SK-MEL-5 (cell line): ENCODE data around the gene MEGF6. TPM values are rescaled to one million over a fixed set of nuclear protein-coding genes. Genes with fewer than 3 reads are reported as not detected.

ENCODE experiments used
- DNase-seq: peaks from one replicate; pipeline ENCODE4 v3.0.0-alpha.2; 2016; ENCODE audit warnings: low read depth, low spot score
- in situ Hi-C: cut with HindIII; loops from 2 replicates; pipeline ENCODE4 v1.10.0; 2016; ENCODE audit warnings: low sequenced_read_pairs, high pct_unique_total_duplicates, low pct_unique_long_range_greater_than_20kb
- total RNA-seq: library from RNA; depleted of rRNA; stranded (reverse); fragments of >200 nt; shearing (Covaris generic); gene quantifications from 2 replicates; pipeline ENCODE4 v1.2.3, GENCODE V29; 2014

MEGF6 gene
- total RNA-seq, 1 experiment from 2014 or later, result 0.90 TPM

DNA sequence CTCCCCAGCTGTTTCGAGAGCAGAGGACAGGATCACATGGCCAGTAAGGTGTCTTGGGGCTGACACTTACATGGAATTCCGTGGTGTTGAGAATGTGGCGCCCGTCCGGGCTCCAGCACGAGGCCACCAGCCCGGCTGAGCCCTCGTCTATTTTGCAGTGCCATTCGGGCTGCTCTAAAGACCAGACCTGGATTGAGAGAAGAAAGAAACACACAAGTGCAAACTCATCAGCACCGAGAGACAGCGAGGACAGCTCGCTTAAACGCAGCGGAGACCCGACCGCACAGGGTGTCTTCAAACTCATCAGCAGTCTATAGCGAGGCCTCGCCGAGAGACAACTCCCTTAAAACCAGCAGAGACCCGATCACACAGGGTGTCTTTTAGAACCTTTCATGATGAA is 35.3 kb upstream of the MEGF6 start:
- DNase-seq, result no peak
- in situ Hi-C loops, result no loop called here

DNA sequence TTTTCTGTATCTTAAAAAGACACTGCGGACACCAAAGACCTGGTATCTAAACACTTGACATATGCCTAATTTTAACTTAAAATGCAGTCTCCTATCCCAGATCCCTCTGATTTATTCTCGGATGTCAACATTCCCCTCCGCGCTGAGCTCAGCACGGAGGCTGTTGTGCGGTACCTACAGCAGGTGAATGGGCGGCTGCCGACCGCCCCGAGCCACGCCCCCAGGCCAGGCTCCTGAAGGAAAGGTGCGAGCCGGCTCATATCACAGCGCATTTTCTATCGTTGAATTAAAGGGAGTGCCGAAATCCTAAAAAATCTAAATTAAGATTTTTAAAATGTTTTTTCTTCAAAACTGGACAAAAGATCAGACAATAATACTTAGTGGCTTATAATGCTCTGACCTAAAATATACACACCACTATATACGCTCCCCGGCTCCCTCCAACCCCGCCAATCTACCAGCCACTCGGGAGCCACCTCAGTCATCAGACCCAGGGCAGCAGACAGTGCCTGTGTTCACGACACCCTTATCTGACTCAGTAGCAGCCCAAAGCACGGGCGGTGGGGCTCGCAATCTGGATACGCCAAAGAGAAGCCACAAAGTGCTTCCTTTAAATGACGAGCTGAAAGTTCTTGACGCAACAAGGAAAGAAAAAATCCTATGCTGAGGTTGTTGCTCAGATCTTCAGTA is 34.5 kb upstream of the MEGF6 start:
- in situ Hi-C loops, result no loop called here
- no peak for DNase-seq

DNA sequence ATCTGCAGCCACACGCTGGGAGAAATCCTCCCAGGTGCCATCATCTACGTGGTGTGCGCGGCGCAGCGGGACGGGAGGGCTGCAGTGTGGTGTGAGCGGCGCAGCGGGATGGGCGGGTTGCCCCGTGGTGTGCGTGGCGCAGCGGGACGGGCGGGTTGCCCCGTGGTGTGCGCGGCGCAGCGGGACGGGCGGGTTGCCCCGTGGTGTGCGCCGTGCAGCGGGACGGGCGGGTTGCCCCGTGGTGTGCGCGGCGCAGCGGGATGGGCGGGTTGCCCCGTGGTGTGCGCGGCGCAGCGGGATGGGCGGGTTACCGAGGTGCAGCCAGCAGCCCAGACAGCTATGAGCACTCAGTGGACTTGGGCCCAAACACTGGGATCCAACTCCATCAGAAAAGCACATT is 33.9 kb upstream of the MEGF6 start:
- in situ Hi-C loops, result no loop called here
- DNase-seq, result no peak

GRCh38 chr1:3644273-3644672 is 33.0 kb upstream of the MEGF6 start:
- in situ Hi-C loops, result no loop called here
- no peak for DNase-seq

GRCh38 chr1:3642919-3643675 is 31.8 kb upstream of the MEGF6 start:
- in situ Hi-C loops, result no loop called here
- DNase-seq, result no peak

GRCh38 chr1:3641816-3642215 is 30.5 kb upstream of the MEGF6 start:
- DNase-seq, result no peak
- in situ Hi-C loops, result no loop called here

DNA sequence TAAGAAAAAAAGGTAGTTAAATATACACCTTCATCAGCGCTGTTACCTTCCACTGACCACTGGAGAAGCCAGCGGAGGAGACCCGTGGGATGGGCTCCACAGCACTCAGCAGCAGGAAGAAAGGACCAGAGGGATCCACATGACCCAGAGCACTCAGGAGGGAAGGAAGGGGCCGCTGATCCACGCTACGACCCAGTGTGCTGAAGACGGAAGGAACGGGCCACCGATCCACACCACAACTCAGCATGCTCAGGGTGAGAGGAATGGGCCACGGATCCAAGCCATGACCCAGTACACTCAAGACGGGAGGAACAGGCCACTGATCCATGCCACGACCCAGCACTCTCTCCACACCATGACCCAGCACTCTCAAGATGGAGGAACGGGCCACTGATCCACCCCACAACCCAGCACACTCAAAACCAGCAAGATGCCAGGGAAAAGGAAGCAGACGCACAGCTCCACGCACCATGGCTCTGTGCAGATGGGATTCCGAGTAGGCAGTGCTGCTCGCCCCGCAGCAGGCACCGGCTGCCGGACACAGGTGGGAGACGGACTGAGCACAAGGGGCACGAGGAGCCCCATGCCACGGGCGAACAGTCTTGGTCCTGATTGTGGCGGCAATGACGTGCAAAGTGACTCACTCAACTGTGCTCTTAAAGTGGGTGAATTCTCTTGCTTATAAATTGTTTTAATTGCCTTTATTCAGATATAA is 29.9 kb upstream of the MEGF6 start:
- in situ Hi-C loops, result no loop called here
- no peak for DNase-seq

DNA sequence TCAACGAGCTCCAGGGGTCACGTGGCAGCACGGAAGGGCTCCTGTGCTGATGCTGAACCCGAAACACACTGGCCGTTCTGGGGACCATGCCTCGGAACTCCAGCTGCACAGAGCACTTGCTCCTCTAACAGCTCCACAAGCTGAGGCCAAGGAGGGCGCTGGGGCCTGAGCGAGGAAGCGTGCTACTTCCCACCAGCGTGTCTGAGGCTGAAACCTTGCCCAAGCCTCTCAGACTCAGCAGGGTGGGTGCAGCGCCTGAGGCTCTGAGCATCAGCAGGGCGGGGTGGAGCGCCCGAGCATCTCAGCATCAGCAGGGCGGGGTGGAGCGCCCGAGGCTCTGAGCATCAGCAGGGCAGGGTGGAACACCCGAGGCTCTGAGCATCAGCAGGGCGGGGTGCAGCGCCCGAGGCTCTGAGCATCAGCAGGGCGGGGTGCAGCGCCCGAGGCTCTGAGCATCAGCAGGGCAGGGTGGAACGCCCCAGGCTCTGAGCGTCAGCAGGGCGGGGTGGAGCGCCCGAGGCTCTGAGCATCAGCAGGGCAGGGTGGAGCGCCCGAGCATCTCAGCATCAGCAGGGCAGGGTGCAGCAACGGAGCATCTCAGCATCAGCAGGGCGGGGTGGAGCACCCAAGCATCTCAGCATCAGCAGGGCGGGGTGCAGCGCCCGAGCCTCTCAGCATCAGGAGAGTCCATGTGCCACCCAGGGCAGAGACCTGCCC is 29.0 kb upstream of the MEGF6 start:
- DNase-seq, result no peak
- in situ Hi-C loops, result no loop called here

DNA sequence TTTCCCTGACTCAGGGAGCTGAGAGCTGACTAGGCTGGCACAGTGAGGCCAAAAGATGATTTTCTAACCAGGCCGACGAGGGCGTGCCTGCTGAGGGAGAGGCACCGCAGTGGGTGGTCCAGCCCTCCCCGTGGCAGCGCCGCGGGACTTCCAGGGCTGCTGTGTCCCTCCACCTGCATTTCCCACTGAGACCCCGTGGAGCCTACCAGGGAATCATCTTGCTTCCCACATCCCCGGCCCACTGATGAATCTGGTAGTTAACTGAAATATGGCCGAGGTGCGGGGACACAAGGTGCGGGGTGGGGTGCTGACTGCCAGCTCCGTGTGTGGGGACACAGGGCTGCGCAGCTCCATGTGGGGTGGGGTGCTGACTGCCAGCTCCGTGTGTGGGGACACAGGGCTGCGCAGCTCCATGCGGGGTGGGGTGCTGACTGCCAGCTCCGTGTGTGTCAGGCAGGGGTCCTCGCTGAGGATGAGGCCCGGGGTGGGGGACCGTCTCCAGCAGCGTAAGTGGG is 28.1 kb upstream of the MEGF6 start:
- in situ Hi-C loops, result no loop called here
- no peak for DNase-seq

DNA sequence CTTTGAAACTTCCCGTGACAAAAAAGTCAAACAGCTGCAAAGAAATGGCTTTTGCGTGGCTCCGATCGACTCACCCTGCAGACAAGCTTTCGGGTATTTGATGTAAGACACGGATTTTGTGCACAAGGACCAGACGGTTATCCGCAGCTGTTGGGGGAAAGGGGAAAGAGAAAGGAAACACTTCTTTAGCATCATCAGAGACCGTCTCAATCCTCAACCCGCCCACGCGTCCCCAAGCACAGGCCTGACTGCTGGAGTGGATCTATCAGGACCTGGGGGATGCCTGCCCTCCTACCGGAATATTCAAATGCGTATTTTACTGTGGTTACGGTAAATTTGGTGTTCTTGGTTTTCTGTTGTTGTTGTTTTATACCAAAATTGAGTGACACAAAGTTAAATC is 27.4 kb upstream of the MEGF6 start:
- DNase-seq, result no peak
- in situ Hi-C loops, result no loop called here

DNA sequence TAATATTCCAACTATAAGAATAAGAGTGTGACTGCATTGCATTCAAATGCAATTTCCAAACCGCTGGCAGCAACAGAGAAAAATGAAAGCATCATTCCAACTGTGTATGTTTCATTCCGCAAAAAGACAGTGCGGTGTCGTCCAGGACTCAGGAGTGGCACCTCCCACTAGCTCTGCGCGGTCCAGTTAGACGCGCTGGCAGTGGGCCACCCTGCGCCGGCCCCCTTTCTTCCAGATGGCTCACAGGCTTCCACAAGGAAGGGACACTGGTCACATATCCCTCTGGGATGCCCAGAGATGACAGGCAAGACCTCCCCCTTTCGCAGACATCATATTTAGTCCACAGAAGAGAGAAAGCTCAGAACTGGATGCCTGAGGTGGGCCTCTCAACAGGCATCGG is 26.7 kb upstream of the MEGF6 start:
- in situ Hi-C loops, result no loop called here
- no peak for DNase-seq

GRCh38 chr1:3636531-3636930 is 25.2 kb upstream of the MEGF6 start:
- in situ Hi-C loops, result no loop called here
- no peak for DNase-seq

- in situ Hi-C loops, result no loop called here
- DNase-seq, result no peak
These were observed 24.8 kb upstream of the MEGF6 start for GRCh38 chr1:3636080-3636479.

DNA sequence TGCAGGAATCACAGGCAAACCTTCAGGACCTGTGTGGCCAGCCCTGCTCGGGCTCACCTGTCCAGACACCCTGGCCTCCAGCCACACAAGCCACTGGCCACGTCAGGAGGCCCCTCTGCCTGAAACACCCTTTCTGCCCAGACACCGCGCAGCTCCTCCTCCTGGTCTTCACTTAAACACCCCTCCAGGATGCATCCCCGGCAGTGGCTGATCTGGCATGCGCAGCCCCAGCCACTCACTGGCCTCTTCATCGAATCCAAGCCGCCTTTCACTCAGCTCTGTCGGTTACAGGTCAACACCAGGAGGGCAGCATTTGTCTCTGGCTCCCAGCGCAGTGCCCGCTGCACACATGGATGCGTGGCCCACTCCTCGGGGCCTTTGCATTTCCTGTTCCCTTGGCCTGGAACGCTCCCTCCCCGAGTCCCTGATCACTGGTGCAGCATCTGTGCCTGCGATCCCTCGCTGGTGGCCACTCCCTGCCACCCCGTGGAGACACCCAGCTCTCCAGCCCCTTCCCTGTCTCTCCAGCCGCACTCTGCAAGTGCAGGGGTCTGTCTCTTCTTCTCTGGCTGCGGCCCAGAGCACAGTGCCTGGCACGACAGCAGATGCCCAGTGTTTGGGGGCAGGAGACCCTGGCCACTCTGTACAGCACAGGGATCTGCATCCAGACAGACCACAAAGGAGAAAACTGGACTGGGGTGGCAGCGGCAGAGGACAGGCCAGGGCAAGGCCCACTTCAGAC is 22.9 kb upstream of the MEGF6 start:
- DNase-seq, result no peak
- in situ Hi-C loops, result no loop called here

DNA sequence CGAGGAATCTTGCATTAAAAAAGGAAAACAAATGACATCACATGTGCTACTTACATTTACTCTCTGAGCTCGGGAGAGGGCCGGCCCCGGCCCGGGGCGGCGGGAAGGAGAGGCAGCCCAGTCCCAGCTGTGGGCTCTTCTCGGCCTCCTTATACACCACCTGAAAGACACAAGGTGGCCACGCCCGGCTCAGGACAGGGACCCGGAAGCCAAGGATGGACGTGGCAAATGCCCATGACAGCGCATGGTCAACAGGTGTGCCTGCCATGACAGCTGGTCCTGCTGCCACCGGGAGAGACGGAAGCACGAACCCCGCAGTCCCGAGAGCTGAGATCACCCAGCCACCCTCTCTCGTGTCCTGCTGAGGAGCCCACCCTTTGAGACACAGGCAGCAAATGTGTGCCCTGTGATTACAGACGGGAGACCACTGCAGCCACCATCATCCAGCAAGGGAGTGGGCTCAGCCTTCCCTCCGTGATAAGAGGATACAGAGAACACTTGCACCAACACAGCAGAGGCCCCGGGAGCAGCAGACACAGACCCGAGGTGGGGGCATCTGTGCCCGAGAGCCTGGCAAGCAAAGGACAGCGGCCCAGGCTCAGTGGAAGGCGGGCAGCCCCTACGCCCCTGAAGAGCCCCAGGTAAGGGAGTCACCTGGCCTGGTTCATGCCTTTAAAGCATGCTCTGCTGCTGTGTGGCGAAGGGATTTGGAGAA is 22.2 kb upstream of the MEGF6 start:
- DNase-seq, result no peak
- in situ Hi-C loops, result no loop called here

- in situ Hi-C loops, result no loop called here
These were observed 21.5 kb upstream of the MEGF6 start for GRCh38 chr1:3632716-3633343.

More at GRCh38 chr1:3632716-3633343, 21.5 kb upstream of the MEGF6 start:
- no peak for DNase-seq
